ENCODE data around the gene LGR6.
"Not testable (repeated sequence)": the region's sequence is repeated elsewhere in the genome, so short reads cannot be mapped to it uniquely, and the experiment has no call there.

Gene LGR6

DNA sequence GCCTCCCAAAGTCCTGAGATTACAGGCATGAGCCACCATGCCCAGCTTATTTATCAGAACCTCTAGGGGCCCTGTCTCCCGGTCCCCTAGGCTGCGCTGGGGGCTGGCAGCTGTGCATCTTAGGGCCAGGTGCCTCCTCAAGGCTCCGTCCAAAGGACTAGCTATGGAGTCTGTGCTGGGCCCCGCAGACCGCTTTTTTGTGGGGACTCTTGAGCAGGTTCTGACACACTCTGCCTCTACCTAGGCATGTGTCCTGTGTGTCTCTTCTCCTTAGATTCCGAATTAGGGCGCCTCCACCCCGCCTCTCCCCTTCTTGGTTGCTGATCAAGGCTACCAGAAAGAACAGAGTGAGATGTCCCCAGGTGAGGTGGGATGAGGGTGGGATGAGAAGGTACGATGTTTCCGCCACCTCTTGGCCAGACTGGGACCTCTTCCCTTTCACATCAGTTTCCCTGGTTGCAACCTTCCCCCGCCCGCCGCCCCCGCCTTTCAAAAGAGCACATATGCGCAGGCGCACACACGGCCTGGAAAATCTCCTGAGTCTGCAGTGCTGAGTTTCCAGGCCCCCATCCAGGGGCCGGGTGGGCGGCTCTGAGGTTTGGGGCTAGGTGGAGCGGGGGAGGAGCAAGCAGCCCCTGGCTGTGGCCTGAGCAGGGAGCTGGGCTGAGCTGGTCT is 28.2 kb upstream of the LGR6 start:
- Mint-ChIP-seq H3K27ac (peak overlapping the region; percentile 31), H3K36me3 (no peaks in the 10 kb centered on the region), H3K9me3 (no peaks in the 10 kb centered on the region), H3K4me1 (peaks cover 51% of the 10 kb centered on the region), H3K4me3 (peak overlapping the region; percentile 10), H3K27me3 (peaks cover 19% of the 10 kb centered on the region)
- ATAC-seq, result no peak

DNA sequence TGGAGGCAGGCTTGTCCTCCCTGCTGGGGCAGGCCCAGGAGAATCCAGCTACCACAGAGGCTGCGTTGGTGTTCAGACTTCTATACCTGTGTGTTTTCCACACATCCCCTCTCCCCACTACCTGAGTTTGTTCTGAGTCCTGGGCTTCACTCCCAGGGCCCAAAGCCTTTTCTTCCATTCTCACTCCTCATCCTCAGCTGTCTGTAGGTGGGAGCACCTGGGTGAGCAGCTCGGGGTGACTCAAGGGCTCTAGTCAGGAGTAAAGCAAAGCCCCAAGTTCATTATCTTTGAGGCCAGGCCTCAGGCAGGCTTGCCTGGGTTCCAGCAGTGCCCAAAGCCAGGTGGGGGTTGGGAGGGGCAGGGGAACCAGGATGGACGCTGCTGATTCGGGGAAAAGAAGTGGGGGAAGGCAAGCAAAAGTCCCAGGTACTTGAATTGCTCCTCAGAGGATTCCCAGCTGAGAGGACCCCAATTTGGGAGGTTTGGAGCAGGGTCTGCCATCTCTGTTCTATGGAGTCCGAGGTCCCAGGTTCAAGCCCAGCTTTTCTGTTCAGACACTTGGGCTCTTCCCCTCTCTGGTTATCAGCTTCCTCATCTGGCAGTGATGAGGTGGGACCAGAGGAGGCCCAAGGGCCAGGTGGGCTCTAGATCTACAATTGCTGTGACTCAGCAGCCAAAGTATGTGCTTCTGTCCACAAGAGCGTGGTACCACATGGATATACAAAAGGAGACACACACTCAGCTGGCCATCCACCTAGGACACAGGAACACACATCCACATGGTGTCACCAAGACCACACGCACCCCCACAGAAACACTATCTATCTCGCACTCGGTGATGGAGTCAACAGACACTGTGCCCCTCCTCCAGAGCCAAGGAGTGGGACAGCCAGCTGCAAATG is 27.4 kb upstream of the LGR6 start:
- no peaks in the 10 kb centered on the region for H3K9me3 Mint-ChIP-seq
- no peaks in the 10 kb centered on the region for H3K36me3 Mint-ChIP-seq
- no peak overlapping the region for H3K4me3 Mint-ChIP-seq
- peaks cover 43% of the 10 kb centered on the region for H3K4me1 Mint-ChIP-seq
- no peak overlapping the region for H3K27ac Mint-ChIP-seq
- ATAC-seq, result no peak
- peaks cover 19% of the 10 kb centered on the region for H3K27me3 Mint-ChIP-seq

DNA sequence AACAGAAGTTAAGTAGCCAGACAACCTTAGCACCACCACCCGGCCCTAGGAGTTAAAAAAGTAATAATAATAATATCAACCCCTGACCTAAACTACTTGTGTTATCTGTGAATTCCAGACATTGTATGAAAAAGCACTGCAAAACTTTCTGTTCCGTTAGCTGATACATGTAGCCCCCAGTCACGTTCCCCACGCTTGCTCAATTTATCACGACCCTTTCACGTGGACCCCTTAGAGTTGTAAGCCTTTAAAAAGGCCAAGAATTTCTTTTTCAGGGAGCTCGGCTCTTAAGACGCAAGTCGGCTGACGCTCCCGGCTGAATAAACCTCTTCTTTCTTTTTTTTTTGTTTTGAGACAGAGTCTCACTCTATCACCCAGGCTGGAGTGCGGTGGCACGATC is 26.5 kb upstream of the LGR6 start:
- not testable (repeated sequence) for H3K27ac Mint-ChIP-seq, ATAC-seq, H3K9me3 Mint-ChIP-seq, H3K36me3 Mint-ChIP-seq, H3K4me3 Mint-ChIP-seq
- Mint-ChIP-seq H3K4me1 (peaks cover 34% of the 10 kb centered on the region), H3K27me3 (peaks cover 19% of the 10 kb centered on the region)

DNA sequence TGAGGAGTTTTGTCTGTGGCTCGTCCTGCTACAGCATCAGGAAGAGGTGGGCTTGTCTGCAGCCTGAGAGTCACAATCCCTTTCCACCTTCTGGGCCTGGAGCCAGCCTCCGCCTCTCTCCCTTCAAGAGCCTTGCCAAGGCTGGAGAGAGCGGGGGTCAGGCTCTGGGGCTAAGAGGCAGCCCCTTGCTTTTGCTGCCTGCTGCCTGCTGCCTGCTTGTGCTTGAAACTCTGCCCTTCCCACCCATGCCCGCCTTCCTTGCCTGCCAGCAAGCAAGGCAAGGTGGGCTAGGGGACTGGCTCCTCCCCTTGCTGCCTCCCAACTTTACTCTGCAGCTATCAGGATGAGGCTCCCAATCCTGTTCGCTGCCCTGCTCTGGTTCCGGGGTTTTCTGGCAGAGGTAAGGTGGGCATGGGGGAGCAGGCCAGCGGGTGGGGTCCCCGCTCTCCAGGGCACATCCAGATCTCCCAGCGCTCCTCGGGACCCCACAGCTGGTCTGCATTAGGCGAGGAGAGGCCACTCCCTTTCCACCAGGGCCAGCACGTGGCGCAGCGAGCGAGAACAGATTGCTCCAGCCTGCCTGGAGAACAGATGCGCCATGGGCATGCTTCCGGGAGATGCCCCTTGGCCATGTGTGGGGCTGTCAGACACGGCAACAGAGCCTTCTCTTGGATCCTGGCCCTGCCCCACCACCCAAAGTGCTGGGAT is 25.7 kb upstream of the LGR6 start:
- no peak for ATAC-seq
- Mint-ChIP-seq H3K4me3 (no peak overlapping the region), H3K36me3 (no peaks in the 10 kb centered on the region), H3K4me1 (peaks cover 26% of the 10 kb centered on the region), H3K9me3 (no peaks in the 10 kb centered on the region), H3K27me3 (peaks cover 19% of the 10 kb centered on the region), H3K27ac (no peak overlapping the region)

- ATAC-seq, result no peak
- Mint-ChIP-seq H3K9me3 (no peaks in the 10 kb centered on the region), H3K27ac (no peak overlapping the region), H3K4me3 (no peak overlapping the region), H3K36me3 (no peaks in the 10 kb centered on the region), H3K4me1 (peaks cover 16% of the 10 kb centered on the region), H3K27me3 (peaks cover 19% of the 10 kb centered on the region)
Measured at GRCh38 chr1:202168861-202169260, 24.7 kb upstream of the LGR6 start.

DNA sequence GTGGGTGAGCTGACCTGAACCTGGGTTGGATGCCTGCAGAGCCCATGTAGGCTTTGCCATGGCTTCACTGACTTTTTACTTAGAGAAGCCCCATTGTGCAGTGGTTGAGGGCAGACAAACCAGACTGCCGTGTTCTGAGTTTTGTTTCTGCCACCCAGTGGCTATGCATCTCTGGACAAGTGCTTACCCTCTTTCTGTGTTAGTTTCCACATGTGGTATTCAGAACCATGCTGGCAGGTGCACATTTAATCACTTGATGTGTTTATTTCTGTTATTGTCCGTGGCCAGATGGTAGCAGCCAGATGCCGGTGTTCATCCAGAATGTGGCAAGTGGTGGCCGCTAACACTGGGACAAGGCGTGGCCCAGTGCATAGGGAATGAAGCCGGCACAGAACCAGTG is 22.9 kb upstream of the LGR6 start:
- ATAC-seq, result no peak
- Mint-ChIP-seq H3K27ac (no peak overlapping the region), H3K27me3 (peaks cover 19% of the 10 kb centered on the region), H3K4me1 (no peaks in the 10 kb centered on the region), H3K4me3 (no peak overlapping the region), H3K36me3 (no peaks in the 10 kb centered on the region), H3K9me3 (no peaks in the 10 kb centered on the region)

GRCh38 chr1:202171292-202172014 is 22.1 kb upstream of the LGR6 start:
- peaks cover 19% of the 10 kb centered on the region for H3K27me3 Mint-ChIP-seq
- H3K9me3 Mint-ChIP-seq, result no peaks in the 10 kb centered on the region
- no peak overlapping the region for H3K4me3 Mint-ChIP-seq
- H3K36me3 Mint-ChIP-seq, result no peaks in the 10 kb centered on the region
- no peak overlapping the region for H3K27ac Mint-ChIP-seq
- ATAC-seq, result peak; percentile 34
- no peaks in the 10 kb centered on the region for H3K4me1 Mint-ChIP-seq

GRCh38 chr1:202172015-202172355 is 21.6 kb upstream of the LGR6 start:
- ATAC-seq, result no peak
- H3K4me1 Mint-ChIP-seq, result no peaks in the 10 kb centered on the region
- peaks cover 15% of the 10 kb centered on the region for H3K27me3 Mint-ChIP-seq
- H3K4me3 Mint-ChIP-seq, result no peak overlapping the region
- no peak overlapping the region for H3K27ac Mint-ChIP-seq
- no peaks in the 10 kb centered on the region for H3K9me3 Mint-ChIP-seq
- H3K36me3 Mint-ChIP-seq, result no peaks in the 10 kb centered on the region

- Mint-ChIP-seq H3K36me3 (no peaks in the 10 kb centered on the region), H3K27me3 (peaks cover 11% of the 10 kb centered on the region), H3K9me3 (no peaks in the 10 kb centered on the region), H3K4me1 (peaks cover 2% of the 10 kb centered on the region), H3K4me3 (no peak overlapping the region), H3K27ac (no peak overlapping the region)
- ATAC-seq, result no peak
Measured at GRCh38 chr1:202173993-202174392, 19.6 kb upstream of the LGR6 start.

- no peak for ATAC-seq
- Mint-ChIP-seq H3K9me3 (no peaks in the 10 kb centered on the region), H3K27ac (no peak overlapping the region), H3K4me1 (peaks cover 18% of the 10 kb centered on the region), H3K27me3 (peaks cover 13% of the 10 kb centered on the region), H3K4me3 (no peak overlapping the region), H3K36me3 (no peaks in the 10 kb centered on the region)
Measured at GRCh38 chr1:202176949-202177927, 16.4 kb upstream of the LGR6 start.

GRCh38 chr1:202179828-202180750 is 13.5 kb upstream of the LGR6 start:
- peak; percentile 69 for ATAC-seq
- peak overlapping the region; percentile 66 for H3K27ac Mint-ChIP-seq
- peaks cover 24% of the 10 kb centered on the region for H3K4me1 Mint-ChIP-seq
- H3K36me3 Mint-ChIP-seq, result no peaks in the 10 kb centered on the region
- H3K9me3 Mint-ChIP-seq, result no peaks in the 10 kb centered on the region
- H3K4me3 Mint-ChIP-seq, result peak overlapping the region; percentile 67
- H3K27me3 Mint-ChIP-seq, result peaks cover 32% of the 10 kb centered on the region

DNA sequence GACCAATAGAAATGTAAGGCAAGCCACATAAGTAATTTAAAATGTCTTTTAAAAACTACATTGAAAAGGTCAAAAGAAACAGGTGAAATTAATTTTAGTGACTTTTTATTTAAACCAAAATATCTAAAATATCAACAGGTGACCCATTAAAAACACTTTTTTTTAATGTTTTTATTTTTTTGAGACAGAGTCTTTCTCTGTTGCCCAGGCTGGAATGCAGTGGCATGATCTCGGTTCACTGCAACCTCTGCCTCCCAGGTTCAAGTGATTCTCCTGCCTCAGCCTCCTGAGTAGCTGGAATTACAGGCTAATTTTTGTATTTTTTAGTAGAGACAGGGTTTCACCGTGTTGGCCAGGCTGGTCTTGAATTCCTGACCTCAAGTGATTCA is 12.9 kb upstream of the LGR6 start:
- H3K9me3 Mint-ChIP-seq, H3K36me3 Mint-ChIP-seq, H3K4me3 Mint-ChIP-seq, ATAC-seq, H3K27ac Mint-ChIP-seq: not testable (repeated sequence)
- Mint-ChIP-seq H3K4me1 (peaks cover 24% of the 10 kb centered on the region), H3K27me3 (peaks cover 38% of the 10 kb centered on the region)

- H3K36me3 Mint-ChIP-seq, result no peaks in the 10 kb centered on the region
- no peak for ATAC-seq
- H3K9me3 Mint-ChIP-seq, result no peaks in the 10 kb centered on the region
- no peak overlapping the region for H3K4me3 Mint-ChIP-seq
- H3K27ac Mint-ChIP-seq, result no peak overlapping the region
- H3K4me1 Mint-ChIP-seq, result peaks cover 24% of the 10 kb centered on the region
- H3K27me3 Mint-ChIP-seq, result peaks cover 43% of the 10 kb centered on the region
Measured at GRCh38 chr1:202181586-202181985, 12.0 kb upstream of the LGR6 start.

All from stimulated activated memory B cell treated with anti-CD40 and anti-IgM and Interleukin-4, amounts not matched to agents 10 μg/mL and 1 μg/mL and 100 μg/mL, for 72 hours (primary cell).